Dermis microvascular lymphatic vessel endothelial cell (primary cell): Measurements from ENCODE around the gene LTBR. TPM values are rescaled to one million over a fixed set of nuclear protein-coding genes. Genes with fewer than 3 reads are reported as not detected.
"Not testable (repeated sequence)": the region's sequence is repeated elsewhere in the genome, so short reads cannot be mapped to it uniquely, and the experiment has no call there.

Experiments
- DNase-seq, 2 donors: peaks; one replicate each; pipeline versions ENCODE4 v3.0.0 to v3.0.0-alpha.2; 2010; ENCODE audit warnings: low read depth in 2 of 2
- total RNA-seq: library from RNA; depleted of rRNA; stranded (reverse); fragments of >200 nt; gene quantifications from 2 replicates; pipeline ENCODE4 v1.2.1, GENCODE V29; 2014

LTBR gene
- total RNA-seq, 1 donor from 2014 or later: 30.7 TPM

- DNase-seq: no peak
These were observed 40.9 kb downstream of the LTBR start for GRCh38 chr12:6424866-6425265.

- no peak for DNase-seq
These were observed 41.9 kb downstream of the LTBR start for GRCh38 chr12:6425590-6426531.

- peak in 1 of 2 donors; percentile 22 for DNase-seq
These were observed 43.1 kb downstream of the LTBR start for GRCh38 chr12:6426882-6427671.

- not testable (repeated sequence) for DNase-seq
These were observed 43.8 kb downstream of the LTBR start for GRCh38 chr12:6427796-6428195.

DNA sequence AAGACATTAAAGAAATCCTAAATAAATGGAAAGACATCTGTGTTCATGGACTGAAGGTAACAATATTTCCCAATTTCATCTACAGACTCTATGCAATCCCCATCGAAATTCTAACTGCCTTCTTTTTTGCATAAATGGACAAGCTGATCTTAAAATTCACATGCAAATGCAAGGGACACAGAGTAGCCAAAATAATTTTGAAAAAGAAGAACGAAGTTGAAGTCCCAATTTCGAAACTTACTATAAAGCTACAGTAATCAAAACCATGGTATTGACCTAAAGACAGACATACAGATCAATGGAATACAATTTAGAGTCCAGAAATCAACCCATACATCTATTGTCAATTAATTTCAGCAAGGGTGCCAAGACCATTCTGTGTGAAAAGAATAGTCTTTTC is 44.4 kb downstream of the LTBR start:
- no peak for DNase-seq

DNA sequence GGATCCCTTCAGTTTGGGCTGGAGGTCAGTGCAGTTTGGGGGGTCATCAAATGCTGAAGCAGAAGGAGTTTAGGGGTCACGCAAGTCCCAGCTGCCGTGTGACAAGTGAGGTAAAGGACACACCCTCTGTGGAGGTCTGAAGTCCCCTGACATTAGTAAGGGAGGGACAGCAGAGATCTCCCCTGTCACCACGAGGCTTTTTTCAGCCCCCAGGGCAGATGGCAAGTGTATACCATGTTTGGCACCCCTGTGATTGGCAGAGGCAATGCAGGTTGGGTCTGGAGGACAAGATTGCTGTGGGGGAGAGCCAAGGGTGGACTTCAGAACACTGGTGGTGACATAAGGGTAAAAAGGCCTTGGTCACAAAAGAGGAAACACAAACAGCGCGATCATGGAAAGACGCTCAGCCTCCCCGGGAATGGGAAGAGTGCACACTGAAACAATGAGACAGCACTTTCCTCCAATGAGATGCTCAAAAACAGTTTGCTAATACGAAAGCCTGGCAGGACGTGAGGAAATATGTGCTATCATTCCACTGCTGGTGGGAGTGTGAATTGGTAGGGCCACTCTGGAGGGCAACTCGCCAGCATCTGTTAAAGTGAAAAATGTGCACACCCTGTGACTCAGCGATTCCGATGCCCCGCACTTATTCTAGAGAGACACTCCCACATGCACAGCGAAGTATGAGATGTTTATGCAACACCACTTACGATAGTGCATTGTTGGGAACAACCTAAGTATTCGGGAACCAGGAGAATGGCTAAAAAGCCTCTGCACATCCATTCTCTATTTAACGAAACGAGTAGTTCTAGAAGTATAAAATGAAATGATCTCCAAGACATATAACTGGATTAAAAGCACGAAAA is 46.4 kb downstream of the LTBR start:
- peak; percentile 97 for DNase-seq

GRCh38 chr12:6432991-6433390 is 49.0 kb downstream of the LTBR start:
- no peak for DNase-seq

DNA sequence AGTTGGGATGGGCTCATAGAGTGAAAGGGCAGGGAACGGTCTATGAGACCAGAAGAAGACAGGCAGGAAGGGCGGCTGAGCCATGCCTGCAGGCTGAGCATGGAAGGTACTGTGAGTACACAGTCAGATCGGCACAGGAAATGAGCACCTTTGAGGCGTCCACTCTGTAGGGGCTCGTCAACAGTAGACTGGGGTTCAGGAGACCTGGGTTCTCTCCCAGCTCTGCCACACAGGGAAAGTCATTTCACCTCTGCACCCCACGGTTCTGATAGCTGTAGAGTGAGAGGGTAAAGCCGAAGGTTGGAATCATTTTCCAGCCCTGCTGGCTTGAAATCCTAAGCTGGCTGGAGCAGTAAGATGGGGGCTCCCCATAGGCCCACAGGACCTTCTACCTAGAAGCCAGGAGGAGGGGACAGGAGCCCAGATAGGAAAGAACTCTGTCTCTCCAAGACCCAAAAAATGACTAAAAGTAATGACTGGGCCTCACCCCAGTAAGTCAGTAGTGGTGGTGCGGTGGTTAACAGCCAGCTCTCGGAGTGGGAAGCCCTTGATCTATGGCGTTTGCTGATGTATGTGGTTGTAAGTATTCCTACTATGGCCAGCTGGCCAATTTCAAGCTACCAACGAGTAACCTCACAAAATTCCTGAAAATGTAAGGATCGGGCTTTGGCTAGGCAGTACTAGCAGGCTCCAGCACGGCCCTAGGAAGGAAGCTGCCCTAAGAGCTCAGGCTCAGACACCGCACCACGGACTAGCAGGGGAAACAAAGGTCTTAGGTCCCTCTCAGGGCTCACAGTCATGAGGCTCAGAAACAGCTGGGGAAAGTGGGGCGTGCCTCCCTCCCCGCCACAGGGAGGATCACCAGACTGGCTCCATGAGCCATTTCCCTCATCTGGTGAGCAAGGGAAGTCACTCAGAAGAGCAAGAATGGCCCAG is 50.5 kb downstream of the LTBR start:
- DNase-seq: no peak

- no peak for DNase-seq
These were observed 52.2 kb downstream of the LTBR start for GRCh38 chr12:6435961-6436715.

- no peak for DNase-seq
These were observed 53.6 kb downstream of the LTBR start for GRCh38 chr12:6437586-6437985.

GRCh38 chr12:6438345-6438744 is 54.4 kb downstream of the LTBR start:
- DNase-seq: no peak

DNA sequence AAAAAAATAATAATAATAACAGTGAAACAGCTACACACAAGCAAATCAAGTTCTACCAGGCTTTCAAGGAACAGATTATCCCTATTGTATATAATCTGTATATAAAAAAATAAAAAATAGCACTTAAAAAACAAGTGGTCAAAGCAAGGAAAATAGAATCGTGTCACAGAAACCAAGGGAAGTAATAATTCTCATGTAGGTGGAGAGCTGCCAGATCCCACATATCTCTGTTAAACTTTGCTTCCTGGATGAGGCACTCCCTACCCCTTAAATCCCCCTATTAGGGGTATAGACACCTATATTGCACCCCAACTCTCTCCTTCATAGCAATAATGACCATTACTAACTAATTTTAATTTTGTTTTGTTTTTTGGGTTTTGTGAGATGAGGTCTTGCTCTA is 56.4 kb downstream of the LTBR start:
- no peak for DNase-seq

Other genes starting within 250 kb of the LTBR start
- gene CD9, start 183.8 kb upstream of the LTBR start, total RNA-seq: 947 and 1,118 TPM in 2 replicates
- not detected in 2 replicates for gene PLEKHG6, start 73.5 kb upstream of the LTBR start, total RNA-seq
- gene TNFRSF1A, start 42.1 kb upstream of the LTBR start, total RNA-seq: 41.7 and 71.4 TPM in 2 replicates
- under 0.01 TPM in 2 replicates for gene SCNN1A, start 8.6 kb upstream of the LTBR start, total RNA-seq
- gene CD27, start 60.8 kb downstream of the LTBR start, total RNA-seq: not detected in 2 replicates
- gene TAPBPL, start 67.9 kb downstream of the LTBR start, total RNA-seq: 13.5 and 30.0 TPM in 2 replicates
- 1.5 and 3.3 TPM in 2 replicates for gene VAMP1, start 86.5 kb downstream of the LTBR start, total RNA-seq
- 70.5 and 106 TPM in 2 replicates for gene MRPL51, start 109.1 kb downstream of the LTBR start, total RNA-seq
- gene NCAPD2, start 109.9 kb downstream of the LTBR start, total RNA-seq: 22.3 and 52.6 TPM in 2 replicates
- 4,334 and 4,542 TPM in 2 replicates for gene GAPDH, start 150.4 kb downstream of the LTBR start, total RNA-seq
- 8.3 and 15.4 TPM in 2 replicates for gene IFFO1, start 171.9 kb downstream of the LTBR start, total RNA-seq
- gene NOP2, start 184.1 kb downstream of the LTBR start, total RNA-seq: 10.4 and 13.4 TPM in 2 replicates
- gene CHD4, start 223.2 kb downstream of the LTBR start, total RNA-seq: 181 and 200 TPM in 2 replicates